ENCODE measurements around the gene EXTL1. TPM values are rescaled to one million over a fixed set of nuclear protein-coding genes. Genes with fewer than 3 reads are reported as not detected.
A peak's percentile ranks its signal among the peaks of the same experiment; 100 is the strongest.

The EXTL1 gene
- total RNA-seq, 3 donors from 2014 or later, result 0.98 to 2.8 TPM; not detected in 1

DNA sequence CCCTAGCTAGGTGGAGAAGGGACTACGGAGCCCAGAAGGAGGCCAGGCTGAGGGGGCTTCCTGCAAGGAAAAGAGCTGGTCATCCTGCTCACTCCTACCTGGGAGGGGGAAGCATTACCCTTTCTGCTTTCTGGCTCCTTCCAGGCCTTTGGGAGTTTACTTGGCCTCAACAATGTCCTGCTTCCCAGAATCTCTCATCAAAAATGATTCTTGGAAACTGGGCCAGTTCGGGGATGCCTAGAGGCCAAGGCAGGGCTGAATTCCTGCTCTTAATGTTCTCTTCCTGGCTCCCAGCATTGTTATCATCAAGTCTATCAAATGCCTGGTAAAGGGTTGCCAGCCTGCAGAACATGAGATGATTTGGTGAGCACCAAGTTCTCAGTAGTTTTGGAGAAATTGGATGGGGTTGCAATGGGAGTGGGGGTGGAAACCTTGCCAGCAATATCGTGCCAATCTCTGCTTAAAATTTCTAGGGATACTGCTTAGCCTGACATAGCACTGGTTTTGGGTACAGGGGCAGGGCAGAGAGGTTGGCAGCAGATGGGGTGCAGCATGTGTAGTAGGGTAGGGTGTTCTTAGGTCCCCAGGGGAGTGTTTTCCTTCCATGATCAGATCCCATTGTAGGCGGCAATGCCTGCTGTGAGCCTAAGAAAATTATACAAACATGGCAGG lies 16.0 kb upstream of the EXTL1 start:
- H3K4me3 ChIP-seq, result no peak overlapping the region
- peaks cover 0 to 4% of the 10 kb centered on the region in 2 donors for H3K4me1 ChIP-seq
- no peaks in the 10 kb centered on the region for H3K27me3 ChIP-seq
- intact Hi-C loops (cut with DNase I; ENCODE audit: low total_unique reads), result no loop called here
- H3K9me3 ChIP-seq, result no peaks in the 10 kb centered on the region
- peak overlapping the region; percentile 35 to 74 for H3K27ac ChIP-seq
- H3K36me3 ChIP-seq, result no peaks in the 10 kb centered on the region
- no peak for TF ChIP-seq POLR2AphosphoS5 (IDR thresholded peaks at IDR 0.05)
- TF ChIP-seq POLR2A (IDR thresholded peaks at IDR 0.05), result no peak
- TF ChIP-seq, protein P1, sequence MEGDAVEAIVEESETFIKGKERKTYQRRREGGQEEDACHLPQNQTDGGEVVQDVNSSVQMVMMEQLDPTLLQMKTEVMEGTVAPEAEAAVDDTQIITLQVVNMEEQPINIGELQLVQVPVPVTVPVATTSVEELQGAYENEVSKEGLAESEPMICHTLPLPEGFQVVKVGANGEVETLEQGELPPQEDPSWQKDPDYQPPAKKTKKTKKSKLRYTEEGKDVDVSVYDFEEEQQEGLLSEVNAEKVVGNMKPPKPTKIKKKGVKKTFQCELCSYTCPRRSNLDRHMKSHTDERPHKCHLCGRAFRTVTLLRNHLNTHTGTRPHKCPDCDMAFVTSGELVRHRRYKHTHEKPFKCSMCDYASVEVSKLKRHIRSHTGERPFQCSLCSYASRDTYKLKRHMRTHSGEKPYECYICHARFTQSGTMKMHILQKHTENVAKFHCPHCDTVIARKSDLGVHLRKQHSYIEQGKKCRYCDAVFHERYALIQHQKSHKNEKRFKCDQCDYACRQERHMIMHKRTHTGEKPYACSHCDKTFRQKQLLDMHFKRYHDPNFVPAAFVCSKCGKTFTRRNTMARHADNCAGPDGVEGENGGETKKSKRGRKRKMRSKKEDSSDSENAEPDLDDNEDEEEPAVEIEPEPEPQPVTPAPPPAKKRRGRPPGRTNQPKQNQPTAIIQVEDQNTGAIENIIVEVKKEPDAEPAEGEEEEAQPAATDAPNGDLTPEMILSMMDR (IDR thresholded peaks at IDR 0.05), result no peak
- DNase-seq (ENCODE audit: low spot score in 2 of 2), result no peak

DNA sequence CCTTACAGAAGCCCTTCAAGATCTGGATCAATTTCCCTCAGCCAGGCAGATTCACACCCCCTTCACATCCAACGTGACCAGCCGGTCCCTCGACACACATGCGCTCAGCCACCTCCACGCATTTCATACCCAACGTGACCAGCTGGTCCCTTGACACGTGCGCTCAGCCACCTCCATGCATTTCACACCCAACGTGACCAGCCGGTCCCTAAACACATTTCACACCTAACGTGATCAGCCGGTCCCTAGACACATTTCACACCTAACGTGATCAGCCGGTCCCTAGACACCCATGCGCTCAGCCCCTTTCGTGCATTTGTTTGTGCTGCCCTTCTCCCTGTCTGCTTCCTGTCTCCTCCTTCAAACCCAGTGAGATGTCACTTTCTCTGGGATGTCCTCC lies 14.9 kb upstream of the EXTL1 start:
- no peak overlapping the region for H3K27ac ChIP-seq
- no peaks in the 10 kb centered on the region for H3K27me3 ChIP-seq
- no peaks in the 10 kb centered on the region for H3K9me3 ChIP-seq
- DNase-seq (ENCODE audit: low spot score in 2 of 2), result no peak
- no peaks in the 10 kb centered on the region for H3K36me3 ChIP-seq
- no peak overlapping the region for H3K4me3 ChIP-seq
- intact Hi-C loops (cut with DNase I; ENCODE audit: low total_unique reads), result no loop called here
- TF ChIP-seq POLR2A (IDR thresholded peaks at IDR 0.05), result no peak
- no peak for TF ChIP-seq POLR2AphosphoS5 (IDR thresholded peaks at IDR 0.05)
- TF ChIP-seq, protein P1 (IDR thresholded peaks at IDR 0.05), result no peak
- H3K4me1 ChIP-seq, result peaks cover 0 to 4% of the 10 kb centered on the region in 2 donors

DNA sequence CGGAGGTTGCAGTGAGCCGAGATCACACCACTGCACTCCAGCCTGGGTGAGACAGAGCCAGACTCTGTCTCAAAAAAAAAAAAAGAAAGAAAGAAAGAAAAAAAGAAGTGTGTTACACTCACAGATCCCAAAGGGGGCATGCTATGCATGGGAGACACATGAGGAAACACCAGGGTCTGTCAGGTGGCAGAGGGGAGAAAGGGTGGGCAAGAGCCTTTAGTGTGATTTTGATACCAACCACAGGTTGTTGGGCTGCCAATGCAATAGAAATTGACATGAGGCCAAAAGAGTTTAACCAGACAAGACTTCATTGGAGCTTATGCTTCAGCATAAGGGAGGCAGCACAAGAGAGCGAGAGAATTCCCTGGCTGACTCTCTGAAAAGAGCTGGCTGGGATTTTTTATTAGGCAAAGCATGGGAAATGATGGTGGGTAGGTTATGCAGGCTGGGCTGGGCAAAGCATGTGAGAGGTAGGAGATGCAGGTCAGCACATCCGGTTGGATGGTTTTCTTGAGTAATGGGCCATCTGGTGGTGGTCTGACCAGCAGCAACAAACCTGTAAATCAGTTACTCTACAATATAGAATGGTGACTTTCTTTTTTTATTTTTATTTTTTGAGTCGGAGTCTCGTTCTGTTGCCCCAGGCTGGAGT lies 11.7 kb upstream of the EXTL1 start:
- no peaks in the 10 kb centered on the region for H3K27me3 ChIP-seq
- H3K4me3 ChIP-seq, result no peak overlapping the region
- H3K4me1 ChIP-seq, result peaks cover 0 to 4% of the 10 kb centered on the region in 2 donors
- H3K9me3 ChIP-seq, result no peaks in the 10 kb centered on the region
- intact Hi-C loops (cut with DNase I; ENCODE audit: low total_unique reads), result no loop called here
- TF ChIP-seq POLR2A (IDR thresholded peaks at IDR 0.05), result no peak
- TF ChIP-seq, protein P1 (IDR thresholded peaks at IDR 0.05), result no peak
- TF ChIP-seq POLR2AphosphoS5 (IDR thresholded peaks at IDR 0.05), result no peak
- no peaks in the 10 kb centered on the region for H3K36me3 ChIP-seq
- H3K27ac ChIP-seq, result no peak overlapping the region
- no peak for DNase-seq (ENCODE audit: low spot score in 2 of 2)

DNA sequence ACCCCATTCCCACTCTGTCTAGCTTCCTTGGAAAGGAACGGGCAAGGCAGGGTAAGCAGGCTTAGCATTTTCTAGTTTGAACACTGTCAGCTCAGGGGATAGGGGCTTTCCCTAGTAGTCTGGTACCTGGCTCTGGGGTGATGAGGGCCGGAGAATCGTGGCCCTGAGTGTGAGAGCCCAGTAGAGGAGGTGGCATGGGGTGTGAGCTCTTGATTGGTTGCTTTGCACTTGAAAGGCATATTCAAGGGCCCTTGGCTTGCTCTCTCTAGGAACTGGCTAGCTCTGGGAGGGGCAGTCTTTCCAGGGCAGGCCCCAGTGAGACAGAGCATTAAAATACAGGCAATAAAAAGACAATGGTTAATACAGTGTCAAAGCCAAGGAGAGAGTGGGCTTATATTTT lies 10.8 kb upstream of the EXTL1 start:
- Histone ChIP-seq H3K27ac (no peak overlapping the region), H3K4me1 (peaks cover 0 to under 1% of the 10 kb centered on the region in 2 donors), H3K9me3 (no peaks in the 10 kb centered on the region), H3K36me3 (no peaks in the 10 kb centered on the region), H3K4me3 (no peak overlapping the region), H3K27me3 (no peaks in the 10 kb centered on the region)
- DNase-seq (ENCODE audit: low spot score in 2 of 2), result no peak
- intact Hi-C loops (cut with DNase I; ENCODE audit: low total_unique reads), result no loop called here
- no peak for TF ChIP-seq POLR2AphosphoS5 (IDR thresholded peaks at IDR 0.05)
- TF ChIP-seq POLR2A (IDR thresholded peaks at IDR 0.05), result no peak

DNA sequence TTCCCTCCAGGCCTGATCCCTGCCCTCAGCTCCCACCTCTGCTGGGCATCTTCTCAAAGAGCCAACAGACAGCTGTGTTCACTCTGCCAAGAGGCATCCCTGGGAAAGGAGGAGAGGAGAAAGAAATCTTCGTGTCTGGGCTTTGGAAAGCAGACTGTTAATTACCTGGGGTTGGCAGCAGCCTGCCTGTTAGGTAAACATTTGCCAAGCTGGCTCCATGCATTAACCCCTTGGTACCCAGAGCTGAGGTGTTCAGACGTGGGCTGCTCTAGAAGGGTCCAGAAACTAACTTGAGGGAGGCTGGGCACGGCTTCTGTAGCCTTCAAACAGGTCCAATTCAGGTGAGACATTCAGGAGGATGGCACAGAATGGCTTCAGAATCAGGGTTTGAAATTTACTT lies 8.7 kb upstream of the EXTL1 start:
- Histone ChIP-seq H3K27me3 (no peaks in the 10 kb centered on the region), H3K27ac (no peak overlapping the region), H3K9me3 (no peaks in the 10 kb centered on the region), H3K36me3 (no peaks in the 10 kb centered on the region), H3K4me3 (no peak overlapping the region), H3K4me1 (peaks cover 0 to 4% of the 10 kb centered on the region in 2 donors)
- intact Hi-C loops (cut with DNase I; ENCODE audit: low total_unique reads), result no loop called here
- no peak for DNase-seq (ENCODE audit: low spot score in 2 of 2)
- TF ChIP-seq POLR2AphosphoS5 (IDR thresholded peaks at IDR 0.05) (no peak), POLR2A (IDR thresholded peaks at IDR 0.05) (no peak)

DNA sequence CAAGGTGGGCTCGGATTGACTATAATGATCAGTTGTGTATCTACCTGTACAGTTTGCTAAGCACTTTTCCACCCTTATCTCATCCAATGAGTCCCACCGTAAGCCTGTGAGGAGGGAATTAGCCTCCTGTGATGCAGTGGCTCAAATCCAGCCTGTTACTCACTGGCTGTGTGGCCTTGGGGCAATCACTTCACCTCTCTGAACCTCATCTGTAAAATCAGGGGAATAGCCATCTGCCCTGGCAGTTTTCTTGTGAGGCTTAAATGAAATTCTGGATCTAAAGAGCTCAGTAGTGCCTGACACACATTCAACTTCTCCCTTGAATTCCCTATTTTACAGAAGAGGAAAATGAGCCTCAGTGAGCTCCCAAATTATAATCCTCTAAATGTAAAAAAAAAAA lies 7.4 kb upstream of the EXTL1 start:
- DNase-seq (ENCODE audit: low spot score in 2 of 2), result no peak
- intact Hi-C loops (cut with DNase I; ENCODE audit: low total_unique reads), result no loop called here
- TF ChIP-seq POLR2AphosphoS5 (IDR thresholded peaks at IDR 0.05), result no peak
- no peak for TF ChIP-seq POLR2A (IDR thresholded peaks at IDR 0.05)
- TF ChIP-seq, protein P1 (IDR thresholded peaks at IDR 0.05), result no peak
- no peaks in the 10 kb centered on the region for H3K27me3 ChIP-seq
- H3K4me3 ChIP-seq, result no peak overlapping the region
- no peak overlapping the region for H3K27ac ChIP-seq
- H3K9me3 ChIP-seq, result no peaks in the 10 kb centered on the region
- peaks cover 0 to 4% of the 10 kb centered on the region in 2 donors for H3K4me1 ChIP-seq
- no peaks in the 10 kb centered on the region for H3K36me3 ChIP-seq

Measured in breast epithelium (tissue), 4 donors.